ENCODE measurements around the gene DCAF4L1.

The DCAF4L1 gene

GRCh38 chr4:41981456-41981855, at the start of gene DCAF4L1:
Gene DCAF4L1 (plus strand): TSS chr4:41981756. CDS start chr4:41981793, 37 bp downstream.
- no peak for DNase-seq

- no peak for DNase-seq
These were observed 48.6 kb upstream of the DCAF4L1 start for GRCh38 chr4:41932988-41933387.

- no peak for DNase-seq
These were observed 47.5 kb upstream of the DCAF4L1 start for GRCh38 chr4:41933997-41934503.

- no peak for DNase-seq
These were observed 47.0 kb upstream of the DCAF4L1 start for GRCh38 chr4:41934514-41934900.

- DNase-seq, result peak; percentile 79 to 80
These were observed 46.5 kb upstream of the DCAF4L1 start, which contains the start of gene TMEM33 for GRCh38 chr4:41934901-41935651. Gene TMEM33 (plus strand): TSS chr4:41935429. CDS start chr4:41935485, 56 bp downstream.

- peak; percentile 24 to 43 for DNase-seq
These were observed 45.9 kb upstream of the DCAF4L1 start for GRCh38 chr4:41935652-41936021.

- DNase-seq, result no peak
These were observed 42.4 kb upstream of the DCAF4L1 start for GRCh38 chr4:41939016-41939626.

- no peak for DNase-seq
These were observed 40.7 kb upstream of the DCAF4L1 start for GRCh38 chr4:41940834-41941233.

GRCh38 chr4:41943506-41943905, 38.0 kb upstream of the DCAF4L1 start:
- no peak for DNase-seq

- no peak for DNase-seq
These were observed 37.5 kb upstream of the DCAF4L1 start for GRCh38 chr4:41944089-41944488.

- DNase-seq, result no peak
These were observed 32.0 kb upstream of the DCAF4L1 start for GRCh38 chr4:41949531-41949930.

GRCh38 chr4:41957634-41958033, 23.9 kb upstream of the DCAF4L1 start:
- DNase-seq, result no peak

- no peak for DNase-seq
These were observed 18.5 kb upstream of the DCAF4L1 start for GRCh38 chr4:41963105-41963504.

GRCh38 chr4:41964401-41964800, 17.2 kb upstream of the DCAF4L1 start:
- no peak for DNase-seq

GRCh38 chr4:41967392-41967791, 14.2 kb upstream of the DCAF4L1 start:
- no peak for DNase-seq

GRCh38 chr4:41969671-41970070, 11.9 kb upstream of the DCAF4L1 start:
- no peak for DNase-seq

GRCh38 chr4:41975341-41975740, 6.2 kb upstream of the DCAF4L1 start:
- no peak for DNase-seq

- DNase-seq, result no peak
These were observed 4.6 kb upstream of the DCAF4L1 start for GRCh38 chr4:41976775-41977516.

- no peak for DNase-seq
These were observed 3.8 kb upstream of the DCAF4L1 start for GRCh38 chr4:41977709-41978108.

- no peak for DNase-seq
These were observed 1.2 kb downstream of the DCAF4L1 start for GRCh38 chr4:41982716-41983115.

GRCh38 chr4:41985151-41985550, 3.6 kb downstream of the DCAF4L1 start:
- no peak for DNase-seq

- no peak for DNase-seq
These were observed 8.4 kb downstream of the DCAF4L1 start for GRCh38 chr4:41989994-41990364.

- peak; percentile 92 to 93 for DNase-seq
These were observed 9.0 kb downstream of the DCAF4L1 start, which contains the start of gene SLC30A9 for GRCh38 chr4:41990365-41991111. Gene SLC30A9 (plus strand): TSS chr4:41990530. CDS start chr4:41990652, 122 bp downstream.

All from activated CD4-positive, alpha-beta T cell treated with anti-CD3 and anti-CD28 coated beads for 4 hours (primary cell).